HG03565 (cell line): ENCODE results near the gene BARX1.

Experiments
- ATAC-seq: cut with Tn5 transposase; IDR thresholded peaks from one replicate; pipeline ENCODE4 v1.9.1; 2021; ENCODE audit warnings: mild to moderate bottlenecking, moderate library complexity; ENCODE audit not compliant: unreplicated experiment

BARX1 gene

GRCh38 chr9:93902780-93903655 lies 52.1 kb downstream of the BARX1 start:
- ATAC-seq: no peak

GRCh38 chr9:93902051-93902779 lies 52.9 kb downstream of the BARX1 start:
- ATAC-seq: no peak
